Stimulated activated CD4-positive, alpha-beta T cell treated with anti-CD3 and anti-CD28 coated beads, Interleukin-1b, Interleukin-23, amount 100 ng/mL, for 24 hours (primary cell): ENCODE data around the gene HAUS8.
A peak's percentile ranks its signal among the peaks of the same experiment; 100 is the strongest.

Experiments used
- DNase-seq, 4 experiments: peaks; one replicate each; pipeline ENCODE4 v3.0.0-alpha.2; 2020; ENCODE audit warnings: low read depth in 4 of 4, low spot score in 1 of 4

Gene HAUS8

GRCh38 chr19:17001603-17002183, 73.6 kb downstream of the HAUS8 start:
- DNase-seq: peak in 2 of 4 experiments; percentile 19 to 37
